ENCODE results near the gene TPCN2. TPM values are rescaled to one million over a fixed set of nuclear protein-coding genes. Genes with fewer than 3 reads are reported as not detected.

Gene TPCN2
- polyA plus RNA-seq, 3 donors = 29.3 to 52.8 (median 31.5) TPM

- no peak overlapping the region for H3K4me3 ChIP-seq (replicated peaks in 1 of 3; ENCODE audit: low read depth in 2 of 3, low read length in 3 of 3)
- H3K4me1 Mint-ChIP-seq = no peaks in the 10 kb centered on the region
- peaks cover 0 to 6% (median 2%) of the 10 kb centered on the region in 7 donors for H3K9me3 Mint-ChIP-seq
- no peak overlapping the region for H3K27ac Mint-ChIP-seq
- WGBS (ENCODE audit: insufficient coverage) = 100% methylated on average over 6 of the region's 10 CpGs
- no peak for TF ChIP-seq CTCF (IDR thresholded peaks at IDR 0.05)
- peaks cover 0 to 2% of the 10 kb centered on the region in 2 donors for H3K9me3 ChIP-seq (replicated peaks in 1 of 2; ENCODE audit: control insufficient read depth in 1 of 2, insufficient read depth in 1 of 2, low read length in 2 of 2)
- H3K9ac ChIP-seq (ENCODE audit: insufficient read depth, low read length, poor library complexity, severe bottlenecking) = no peak overlapping the region
- no peaks in the 10 kb centered on the region for H3K4me1 ChIP-seq (ENCODE audit: control insufficient read depth in 1 of 2, insufficient read depth in 2 of 2, low read length in 2 of 2)
- no peaks in the 10 kb centered on the region for H3K79me2 ChIP-seq (ENCODE audit: insufficient read depth, low read length)
- H3K27me3 ChIP-seq (ENCODE audit: control insufficient read depth in 2 of 2, insufficient read depth in 2 of 2, low read length in 2 of 2) = no peaks in the 10 kb centered on the region
- H4K20me1 ChIP-seq (ENCODE audit: insufficient read depth, low read length) = no peaks in the 10 kb centered on the region
- H3K36me3 ChIP-seq (replicated peaks in 1 of 2; ENCODE audit: control insufficient read depth in 1 of 2, insufficient read depth in 2 of 2, low read length in 2 of 2) = no peaks in the 10 kb centered on the region
- no peak overlapping the region for H3K4me3 Mint-ChIP-seq
- no peaks in the 10 kb centered on the region for H3K36me3 Mint-ChIP-seq
- DNase-seq = no peak
- H3K27ac ChIP-seq (ENCODE audit: low read depth in 1 of 2, low read length in 2 of 2) = no peak overlapping the region
- intact Hi-C loops (cut with micrococcal nuclease) = no loop called here
- no peak overlapping the region for H3K4me2 ChIP-seq (replicated peaks; ENCODE audit: extremely low read depth, low read length, poor library complexity, severe bottlenecking)
- H2AFZ ChIP-seq (ENCODE audit: insufficient read depth, low read depth, low read length, poor library complexity, severe bottlenecking) = no peak overlapping the region
- peaks cover 0 to 10% (median 5%) of the 10 kb centered on the region in 3 donors for H3K27me3 Mint-ChIP-seq (ENCODE audit: low read depth in 3 of 3)
Measured at GRCh38 chr11:69113226-69113625, 64.5 kb downstream of the TPCN2 start.

GRCh38 chr11:69113646-69114340 is 65.1 kb downstream of the TPCN2 start:
- Mint-ChIP-seq H3K9me3 (peaks cover 0 to 6% (median 2%) of the 10 kb centered on the region in 7 donors), H3K36me3 (no peaks in the 10 kb centered on the region), H3K4me1 (no peaks in the 10 kb centered on the region), H3K4me3 (no peak overlapping the region), H3K27me3 (ENCODE audit: low read depth in 3 of 3) (peaks cover 0 to 10% (median 5%) of the 10 kb centered on the region in 3 donors), H3K27ac (no peak overlapping the region)
- no peak overlapping the region for H3K4me3 ChIP-seq (replicated peaks in 1 of 3; ENCODE audit: low read depth in 2 of 3, low read length in 3 of 3)
- TF ChIP-seq CTCF (IDR thresholded peaks at IDR 0.05) = no peak
- no peaks in the 10 kb centered on the region for H3K9me3 ChIP-seq (replicated peaks in 1 of 2; ENCODE audit: control insufficient read depth in 1 of 2, insufficient read depth in 1 of 2, low read length in 2 of 2)
- WGBS (ENCODE audit: insufficient coverage) = 92% methylated on average over 19 of the region's 22 CpGs
- H4K20me1 ChIP-seq (ENCODE audit: insufficient read depth, low read length) = no peaks in the 10 kb centered on the region
- H3K27ac ChIP-seq (ENCODE audit: low read depth in 1 of 2, low read length in 2 of 2) = no peak overlapping the region
- H3K79me2 ChIP-seq (ENCODE audit: insufficient read depth, low read length) = no peaks in the 10 kb centered on the region
- no peaks in the 10 kb centered on the region for H3K27me3 ChIP-seq (ENCODE audit: control insufficient read depth in 2 of 2, insufficient read depth in 2 of 2, low read length in 2 of 2)
- no peak overlapping the region for H2AFZ ChIP-seq (ENCODE audit: insufficient read depth, low read depth, low read length, poor library complexity, severe bottlenecking)
- intact Hi-C loops (cut with micrococcal nuclease) = no loop called here
- no peak overlapping the region for H3K4me2 ChIP-seq (replicated peaks; ENCODE audit: extremely low read depth, low read length, poor library complexity, severe bottlenecking)
- no peaks in the 10 kb centered on the region for H3K36me3 ChIP-seq (replicated peaks in 1 of 2; ENCODE audit: control insufficient read depth in 1 of 2, insufficient read depth in 2 of 2, low read length in 2 of 2)
- H3K4me1 ChIP-seq (ENCODE audit: control insufficient read depth in 1 of 2, insufficient read depth in 2 of 2, low read length in 2 of 2) = no peaks in the 10 kb centered on the region
- no peak for DNase-seq
- H3K9ac ChIP-seq (ENCODE audit: insufficient read depth, low read length, poor library complexity, severe bottlenecking) = no peak overlapping the region
